Measurements from ENCODE around the gene PNPLA6.

Gene PNPLA6

DNA sequence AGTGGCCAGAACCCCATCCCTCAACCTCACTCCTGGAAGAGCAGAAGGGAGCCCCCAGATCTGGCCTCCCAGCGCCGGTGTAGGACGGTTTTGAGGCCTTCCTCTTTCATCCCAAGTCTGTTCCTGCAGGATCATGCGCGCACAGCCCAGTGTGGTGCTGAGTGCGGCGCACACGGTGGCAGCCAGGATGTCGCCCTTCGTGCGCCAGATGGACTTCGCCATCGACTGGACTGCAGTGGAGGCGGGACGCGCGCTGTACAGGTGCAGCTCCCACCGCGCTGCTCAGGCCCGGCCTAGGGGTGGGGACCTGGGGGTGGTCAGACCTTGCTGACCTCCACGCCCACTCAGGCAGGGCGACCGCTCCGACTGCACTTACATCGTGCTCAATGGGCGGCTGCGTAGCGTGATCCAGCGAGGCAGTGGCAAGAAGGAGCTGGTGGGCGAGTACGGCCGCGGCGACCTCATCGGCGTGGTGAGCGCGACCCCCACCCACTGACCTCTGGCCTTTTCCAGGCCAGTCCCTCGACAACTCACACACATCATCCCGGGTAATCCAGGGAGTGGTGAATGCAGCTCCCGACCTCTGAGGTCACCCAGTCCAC lies 14.8 kb downstream of the PNPLA6 start:
- Mint-ChIP-seq H3K36me3 (ENCODE audit: low read depth) (peaks cover 17% of the 10 kb centered on the region), H3K4me3 (no peak overlapping the region), H3K4me1 (peaks cover 12% of the 10 kb centered on the region), H3K9me3 (no peaks in the 10 kb centered on the region), H3K27ac (no peak overlapping the region), H3K27me3 (no peaks in the 10 kb centered on the region)
- ATAC-seq = no peak
- DNase-seq = no peak

DNA sequence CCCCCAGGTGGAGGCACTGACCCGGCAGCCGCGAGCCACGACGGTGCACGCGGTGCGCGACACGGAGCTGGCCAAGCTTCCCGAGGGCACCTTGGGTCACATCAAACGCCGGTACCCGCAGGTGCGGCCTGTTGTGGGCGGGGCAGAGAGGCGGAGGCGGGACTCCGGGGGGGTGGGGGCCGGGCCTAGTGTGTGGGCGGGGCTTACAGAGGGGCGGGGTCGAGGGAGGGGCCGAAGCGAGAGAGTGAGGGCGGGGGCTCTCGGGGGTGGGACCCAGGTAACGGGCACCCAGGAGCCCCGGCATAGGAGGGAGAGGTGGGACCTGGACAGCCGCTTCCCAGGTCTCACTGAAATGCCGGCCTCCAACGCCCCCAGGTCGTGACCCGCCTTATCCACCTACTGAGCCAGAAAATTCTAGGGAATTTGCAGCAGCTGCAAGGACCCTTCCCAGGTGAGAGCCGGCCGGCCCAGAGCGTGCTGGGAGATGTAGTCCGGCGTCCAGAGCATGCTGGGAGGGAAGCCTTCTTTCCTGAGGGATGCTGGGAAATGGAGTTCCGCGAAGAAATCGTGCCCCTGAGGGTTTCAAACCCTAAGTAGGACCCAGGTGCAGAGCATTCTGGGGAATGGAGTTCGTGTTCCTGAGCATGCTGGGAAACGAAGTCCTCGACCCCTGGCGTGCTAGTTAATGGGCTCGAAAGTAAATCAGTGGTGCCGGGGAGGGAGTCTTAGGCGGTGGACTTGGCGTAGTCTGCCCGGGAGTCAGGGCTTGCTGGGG lies 15.7 kb downstream of the PNPLA6 start:
- peak; percentile 26 for DNase-seq
- H3K4me3 Mint-ChIP-seq = no peak overlapping the region
- no peak overlapping the region for H3K27ac Mint-ChIP-seq
- peaks cover 15% of the 10 kb centered on the region for H3K36me3 Mint-ChIP-seq (ENCODE audit: low read depth)
- peaks cover 6% of the 10 kb centered on the region for H3K4me1 Mint-ChIP-seq
- H3K27me3 Mint-ChIP-seq = no peaks in the 10 kb centered on the region
- ATAC-seq = no peak
- H3K9me3 Mint-ChIP-seq = no peaks in the 10 kb centered on the region

DNA sequence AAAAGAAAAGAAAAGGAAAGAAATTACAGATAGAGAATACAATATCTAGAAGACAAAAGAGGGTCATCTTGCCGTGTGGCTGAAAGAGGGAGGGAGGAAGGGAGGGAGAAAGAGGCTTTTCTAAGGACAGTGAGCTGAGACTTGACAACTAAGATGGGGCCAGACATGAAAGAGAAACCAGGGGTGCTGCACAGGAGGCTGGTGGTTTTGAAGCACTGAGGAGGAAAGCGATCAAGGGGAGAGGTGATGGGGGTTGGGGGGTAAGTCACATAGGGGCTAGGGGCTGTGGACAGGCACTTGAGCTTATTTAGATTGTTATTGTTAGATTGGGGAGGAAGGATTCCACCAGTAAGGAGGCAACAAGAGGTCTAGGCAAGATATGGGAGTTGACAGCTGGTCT lies 17.3 kb downstream of the PNPLA6 start:
- Mint-ChIP-seq H3K27me3 (no peaks in the 10 kb centered on the region), H3K27ac (no peak overlapping the region), H3K4me3 (no peak overlapping the region), H3K36me3 (ENCODE audit: low read depth) (peaks cover 17% of the 10 kb centered on the region), H3K4me1 (no peaks in the 10 kb centered on the region), H3K9me3 (no peaks in the 10 kb centered on the region)
- no peak for DNase-seq
- no peak for ATAC-seq

DNA sequence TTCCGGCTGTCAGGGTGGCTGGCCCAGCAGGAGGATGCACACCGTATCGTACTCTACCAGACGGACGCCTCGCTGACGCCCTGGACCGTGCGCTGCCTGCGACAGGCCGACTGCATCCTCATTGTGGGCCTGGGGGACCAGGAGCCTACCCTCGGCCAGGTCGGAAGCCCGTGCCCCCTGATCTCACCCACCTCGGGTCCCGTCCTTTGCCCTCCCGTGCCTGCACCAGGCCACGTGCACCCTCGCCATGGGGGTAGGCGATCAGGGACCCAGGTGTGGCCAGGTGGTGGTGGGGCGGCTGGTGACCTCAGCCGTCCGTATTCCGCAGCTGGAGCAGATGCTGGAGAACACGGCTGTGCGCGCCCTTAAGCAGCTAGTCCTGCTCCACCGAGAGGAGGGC lies 19.0 kb downstream of the PNPLA6 start:
- Mint-ChIP-seq H3K27ac (no peak overlapping the region), H3K36me3 (ENCODE audit: low read depth) (peaks cover 25% of the 10 kb centered on the region), H3K9me3 (no peaks in the 10 kb centered on the region), H3K4me3 (no peak overlapping the region), H3K4me1 (no peaks in the 10 kb centered on the region), H3K27me3 (no peaks in the 10 kb centered on the region)
- no peak for DNase-seq
- ATAC-seq = no peak

DNA sequence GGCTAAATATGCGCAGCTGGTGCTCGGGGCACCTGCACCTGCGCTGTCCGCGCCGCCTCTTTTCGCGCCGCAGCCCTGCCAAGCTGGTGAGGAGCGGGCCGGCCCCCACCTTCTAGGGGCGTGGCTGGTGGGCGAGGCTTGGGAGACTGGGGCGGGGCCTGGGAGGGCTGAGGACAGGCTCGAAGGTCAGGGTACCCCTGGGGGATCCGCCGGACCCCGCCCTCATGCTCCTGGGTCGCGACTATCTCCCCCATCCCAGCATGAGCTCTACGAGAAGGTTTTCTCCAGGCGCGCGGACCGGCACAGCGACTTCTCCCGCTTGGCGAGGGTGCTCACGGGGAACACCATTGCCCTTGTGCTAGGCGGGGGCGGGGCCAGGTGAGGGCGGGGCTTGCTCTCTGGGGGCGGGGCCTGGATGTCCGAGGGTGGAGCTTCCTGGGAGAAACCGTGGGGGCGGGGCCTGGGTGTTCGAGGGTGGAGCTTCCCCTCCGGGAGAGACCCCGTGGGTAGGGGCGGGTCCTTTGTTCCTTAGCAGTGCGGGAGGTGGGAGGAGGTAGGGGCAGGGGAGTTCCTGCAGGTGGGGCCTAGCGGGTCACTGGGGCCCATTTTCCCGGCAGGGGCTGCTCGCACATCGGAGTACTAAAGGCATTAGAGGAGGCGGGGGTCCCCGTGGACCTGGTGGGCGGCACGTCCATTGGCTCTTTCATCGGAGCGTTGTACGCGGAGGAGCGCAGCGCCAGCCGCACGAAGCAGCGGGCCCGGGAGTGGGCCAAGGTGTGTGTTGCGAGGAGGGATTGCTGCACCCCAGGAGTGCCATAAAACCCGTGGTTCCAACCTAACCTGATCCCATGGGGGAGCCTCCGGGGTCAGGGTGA lies 19.7 kb downstream of the PNPLA6 start:
- ATAC-seq = peak; percentile 13
- H3K36me3 Mint-ChIP-seq (ENCODE audit: low read depth) = peaks cover 25% of the 10 kb centered on the region

DNA sequence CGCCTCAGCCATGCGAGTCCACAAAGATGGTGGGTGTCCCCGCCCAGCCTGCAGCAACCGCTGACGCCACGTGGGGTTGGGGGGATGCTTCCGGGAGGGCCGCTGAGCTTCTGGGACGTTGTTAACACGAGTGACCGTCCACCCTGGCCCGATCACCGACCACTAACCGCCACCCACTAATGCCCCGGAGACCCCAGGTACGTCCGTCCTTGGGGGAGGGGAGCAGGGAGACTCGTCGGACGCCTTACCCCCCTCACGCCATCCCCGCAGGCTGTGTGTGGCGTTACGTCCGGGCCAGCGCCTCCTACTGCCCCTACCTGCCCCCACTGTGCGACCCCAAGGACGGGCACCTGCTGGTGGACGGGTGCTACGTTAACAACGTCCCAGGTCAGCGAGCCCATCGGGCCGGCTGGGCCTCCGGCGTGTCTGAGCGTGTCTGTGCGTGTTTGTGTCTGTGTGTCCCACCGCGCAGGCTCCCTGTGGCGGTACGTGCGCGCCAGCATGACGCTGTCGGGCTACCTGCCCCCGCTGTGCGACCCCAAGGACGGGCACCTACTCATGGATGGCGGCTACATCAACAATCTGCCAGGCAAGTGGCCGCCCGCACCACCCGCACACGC lies 21.3 kb downstream of the PNPLA6 start:
- Mint-ChIP-seq H3K36me3 (ENCODE audit: low read depth) (peaks cover 23% of the 10 kb centered on the region), H3K27me3 (no peaks in the 10 kb centered on the region), H3K4me3 (no peak overlapping the region), H3K9me3 (no peaks in the 10 kb centered on the region), H3K27ac (no peak overlapping the region), H3K4me1 (no peaks in the 10 kb centered on the region)
- DNase-seq = no peak
- no peak for ATAC-seq

More for the DNA sequence above, 19.7 kb downstream of the PNPLA6 start:
- Mint-ChIP-seq H3K9me3 (no peaks in the 10 kb centered on the region), H3K4me3 (no peak overlapping the region), H3K27ac (no peak overlapping the region), H3K27me3 (no peaks in the 10 kb centered on the region), H3K4me1 (no peaks in the 10 kb centered on the region)
- DNase-seq = peak; percentile 52

DNA sequence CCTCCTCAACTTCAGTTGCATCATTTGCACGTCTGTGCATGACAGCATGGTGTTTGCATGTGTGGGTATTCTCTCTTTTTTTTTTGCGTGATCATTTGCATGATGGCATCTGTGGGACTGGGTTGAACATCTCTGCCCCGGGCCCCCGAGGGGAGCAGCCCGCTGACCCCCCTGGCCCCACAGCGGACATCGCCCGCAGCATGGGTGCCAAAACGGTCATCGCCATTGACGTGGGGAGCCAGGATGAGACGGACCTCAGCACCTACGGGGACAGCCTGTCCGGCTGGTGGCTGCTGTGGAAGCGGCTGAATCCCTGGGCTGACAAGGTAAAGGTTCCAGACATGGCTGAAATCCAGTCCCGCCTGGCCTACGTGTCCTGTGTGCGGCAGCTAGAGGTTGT lies 23.1 kb downstream of the PNPLA6 start:
- H3K4me3 Mint-ChIP-seq = no peak overlapping the region
- H3K36me3 Mint-ChIP-seq (ENCODE audit: low read depth) = peaks cover 24% of the 10 kb centered on the region
- DNase-seq (no peak), ATAC-seq (no peak)
- no peaks in the 10 kb centered on the region for H3K27me3 Mint-ChIP-seq
- H3K27ac Mint-ChIP-seq = no peak overlapping the region
- H3K9me3 Mint-ChIP-seq = no peaks in the 10 kb centered on the region
- no peaks in the 10 kb centered on the region for H3K4me1 Mint-ChIP-seq

DNA sequence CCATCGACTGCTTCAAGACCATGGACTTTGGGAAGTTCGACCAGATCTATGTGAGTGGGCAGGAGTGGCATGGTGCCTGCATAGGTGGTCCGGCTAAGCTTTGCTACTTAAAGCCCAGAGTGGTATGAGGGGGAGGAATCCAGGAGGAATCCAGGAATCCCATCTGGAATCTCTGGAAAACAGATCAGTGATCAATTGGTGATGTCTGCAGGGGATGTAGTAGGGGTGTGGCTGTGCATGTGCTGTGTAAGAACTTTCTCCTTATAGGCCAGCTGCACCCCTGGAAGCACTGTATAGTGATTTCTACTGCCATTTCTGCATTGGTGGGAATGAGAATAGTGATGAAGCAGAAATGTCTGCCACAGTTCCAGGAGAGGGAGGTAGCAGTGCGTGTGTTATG lies 23.6 kb downstream of the PNPLA6 start:
- DNase-seq (no peak), ATAC-seq (no peak)
- H3K4me3 Mint-ChIP-seq = no peak overlapping the region
- peaks cover 24% of the 10 kb centered on the region for H3K36me3 Mint-ChIP-seq (ENCODE audit: low read depth)
- H3K9me3 Mint-ChIP-seq = no peaks in the 10 kb centered on the region
- no peaks in the 10 kb centered on the region for H3K27me3 Mint-ChIP-seq
- H3K27ac Mint-ChIP-seq = no peak overlapping the region
- H3K4me1 Mint-ChIP-seq = no peaks in the 10 kb centered on the region

DNA sequence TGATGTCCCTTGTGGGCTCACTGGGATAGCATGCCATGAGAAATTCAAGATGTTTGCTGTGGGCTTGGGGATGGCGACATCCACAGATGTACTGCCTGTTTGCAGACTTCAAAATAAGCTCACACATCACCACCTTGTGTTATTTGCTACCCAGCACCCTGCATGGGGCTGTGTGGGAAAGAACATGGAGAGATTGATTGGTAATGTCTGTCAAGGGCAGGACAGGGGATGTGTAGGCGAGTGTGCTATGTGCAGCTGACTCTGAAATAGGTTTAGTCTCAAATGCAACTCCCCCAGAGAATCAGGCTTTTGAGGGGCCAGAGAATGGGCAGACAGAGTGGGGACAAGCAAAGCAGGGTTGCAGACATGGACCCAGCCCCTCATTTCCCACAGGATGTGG lies 24.7 kb downstream of the PNPLA6 start:
- Mint-ChIP-seq H3K27ac (no peak overlapping the region), H3K4me1 (no peaks in the 10 kb centered on the region), H3K9me3 (no peaks in the 10 kb centered on the region), H3K4me3 (no peak overlapping the region), H3K36me3 (ENCODE audit: low read depth) (peaks cover 22% of the 10 kb centered on the region), H3K27me3 (no peaks in the 10 kb centered on the region)
- ATAC-seq (no peak), DNase-seq (no peak)

DNA sequence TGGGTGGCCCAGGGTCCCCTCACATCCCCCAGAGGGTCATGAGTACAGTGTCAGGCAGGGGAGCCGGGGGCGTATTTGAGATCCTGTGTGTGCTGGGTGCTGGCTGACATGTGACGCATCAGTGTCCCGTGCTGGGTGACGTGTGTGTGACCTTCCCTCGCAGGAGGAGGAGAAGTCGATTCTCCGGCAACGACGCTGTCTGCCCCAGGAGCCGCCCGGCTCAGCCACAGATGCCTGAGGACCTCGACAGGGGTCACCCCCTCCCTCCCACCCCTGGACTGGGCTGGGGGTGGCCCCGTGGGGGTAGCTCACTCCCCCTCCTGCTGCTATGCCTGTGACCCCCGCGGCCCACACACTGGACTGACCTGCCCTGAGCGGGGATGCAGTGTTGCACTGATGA lies 25.8 kb downstream of the PNPLA6 start:
- ATAC-seq (no peak), DNase-seq (no peak)
- H3K4me3 Mint-ChIP-seq = no peak overlapping the region
- H3K4me1 Mint-ChIP-seq = no peaks in the 10 kb centered on the region
- H3K9me3 Mint-ChIP-seq = no peaks in the 10 kb centered on the region
- H3K27ac Mint-ChIP-seq = no peak overlapping the region
- no peaks in the 10 kb centered on the region for H3K27me3 Mint-ChIP-seq
- H3K36me3 Mint-ChIP-seq (ENCODE audit: low read depth) = peaks cover 20% of the 10 kb centered on the region

DNA sequence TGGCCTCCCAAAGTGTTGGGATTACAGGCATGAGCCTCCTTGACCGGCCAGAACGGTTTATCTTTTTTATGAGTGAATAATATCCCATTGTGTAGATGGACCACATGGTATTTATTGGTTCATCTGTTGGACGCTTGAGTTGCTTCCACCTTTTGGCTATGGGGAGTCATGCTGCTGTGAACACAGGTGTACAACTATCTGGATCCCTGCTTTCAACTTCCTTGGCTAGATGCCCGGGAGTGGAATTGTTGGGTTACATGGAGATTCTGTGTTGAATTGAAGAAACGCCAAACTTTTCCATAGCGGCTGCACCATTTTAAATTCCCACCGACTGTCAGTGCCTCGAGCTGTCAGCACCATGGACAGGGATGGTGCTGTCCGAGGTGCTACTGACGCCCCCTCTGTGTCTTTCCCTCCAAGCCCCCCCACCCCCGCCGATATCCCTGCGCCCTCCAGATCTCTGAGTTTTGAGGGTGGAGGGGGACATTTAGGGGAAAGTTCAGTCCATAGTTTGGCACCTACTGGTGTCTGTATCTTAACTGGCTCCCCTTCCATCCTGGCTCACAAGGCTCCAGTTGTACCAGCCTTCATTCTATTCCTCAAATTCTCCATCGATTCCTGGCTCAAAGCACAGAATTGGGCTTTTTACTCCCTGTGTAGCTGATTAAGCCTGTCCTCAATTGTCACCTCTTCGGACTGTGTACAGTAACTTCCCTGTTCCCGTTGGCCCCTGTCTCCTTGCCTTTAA lies 27.3 kb downstream of the PNPLA6 start:
- no peaks in the 10 kb centered on the region for H3K27me3 Mint-ChIP-seq
- H3K36me3 Mint-ChIP-seq (ENCODE audit: low read depth) = peaks cover 14% of the 10 kb centered on the region
- ATAC-seq (no peak), DNase-seq (no peak)
- H3K9me3 Mint-ChIP-seq = no peaks in the 10 kb centered on the region
- no peak overlapping the region for H3K27ac Mint-ChIP-seq
- no peak overlapping the region for H3K4me3 Mint-ChIP-seq
- H3K4me1 Mint-ChIP-seq = no peaks in the 10 kb centered on the region

DNA sequence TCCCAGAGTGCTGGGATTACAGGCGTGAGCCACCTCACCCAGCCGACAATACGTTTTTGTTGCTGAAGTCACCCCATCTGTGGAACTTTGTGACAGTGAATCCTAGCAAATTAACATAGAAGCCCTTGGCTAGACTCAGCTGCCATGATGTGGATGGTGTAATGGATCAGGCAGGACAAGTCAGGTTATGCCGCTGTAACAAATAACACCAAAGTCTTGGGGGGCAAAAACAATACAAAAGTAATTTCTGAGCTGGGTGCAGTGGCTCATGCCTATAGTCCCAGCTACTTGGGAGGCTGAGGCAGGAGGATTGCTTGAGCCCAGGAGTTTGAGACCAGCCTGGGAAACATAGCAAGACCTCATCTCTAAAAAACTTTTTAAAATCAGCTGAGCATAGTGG lies 29.3 kb downstream of the PNPLA6 start:
- Mint-ChIP-seq H3K27me3 (no peaks in the 10 kb centered on the region), H3K4me1 (peaks cover 1% of the 10 kb centered on the region), H3K4me3 (no peak overlapping the region), H3K9me3 (no peaks in the 10 kb centered on the region), H3K36me3 (ENCODE audit: low read depth) (peaks cover 7% of the 10 kb centered on the region), H3K27ac (no peak overlapping the region)
- ATAC-seq (no peak), DNase-seq (no peak)

DNA sequence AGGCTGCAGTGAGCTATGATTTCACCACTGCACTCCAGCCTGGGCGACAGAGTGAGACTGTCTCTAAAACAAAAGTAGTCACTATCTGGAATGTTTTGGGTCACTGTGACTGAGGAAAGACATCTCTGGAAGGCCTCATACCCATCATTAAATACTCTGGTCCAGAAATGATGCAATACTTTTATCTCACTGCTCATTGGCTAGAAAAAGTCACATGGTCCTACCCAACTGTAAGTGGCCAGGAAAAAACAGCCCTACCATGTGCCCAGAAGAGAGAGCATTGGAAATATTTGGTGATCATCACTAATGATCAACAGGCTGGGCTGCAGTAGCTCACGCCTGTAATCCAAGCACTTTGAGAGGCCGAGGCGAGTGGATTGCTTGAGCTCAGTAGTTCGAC lies 29.8 kb downstream of the PNPLA6 start:
- DNase-seq (no peak), ATAC-seq (no peak)
- peaks cover 4% of the 10 kb centered on the region for H3K36me3 Mint-ChIP-seq (ENCODE audit: low read depth)
- no peak overlapping the region for H3K4me3 Mint-ChIP-seq
- no peaks in the 10 kb centered on the region for H3K27me3 Mint-ChIP-seq
- H3K27ac Mint-ChIP-seq = no peak overlapping the region
- peaks cover 1% of the 10 kb centered on the region for H3K4me1 Mint-ChIP-seq
- no peaks in the 10 kb centered on the region for H3K9me3 Mint-ChIP-seq

DNA sequence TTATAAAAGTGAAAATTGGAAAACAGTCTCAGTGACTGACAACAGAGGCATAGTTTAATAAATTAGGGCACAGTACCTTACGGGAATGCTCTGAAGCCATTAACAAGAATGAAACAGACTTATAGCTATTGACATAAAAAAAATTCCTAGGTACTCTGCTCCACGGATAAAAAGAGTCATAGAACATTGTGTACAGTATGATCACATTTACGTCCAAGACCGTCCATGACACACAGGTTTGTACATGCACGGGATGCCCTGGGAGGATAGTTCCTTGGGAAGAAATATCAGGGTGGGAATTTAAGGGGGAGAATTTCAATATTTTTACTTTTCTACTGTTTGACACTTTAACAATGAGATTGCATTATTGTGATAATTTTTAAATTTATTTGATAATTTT lies 35.2 kb downstream of the PNPLA6 start:
- Mint-ChIP-seq H3K4me1 (peaks cover 1% of the 10 kb centered on the region), H3K4me3 (no peak overlapping the region), H3K9me3 (no peaks in the 10 kb centered on the region), H3K27ac (no peak overlapping the region), H3K36me3 (ENCODE audit: low read depth) (no peaks in the 10 kb centered on the region), H3K27me3 (no peaks in the 10 kb centered on the region)
- DNase-seq (no peak), ATAC-seq (no peak)

Data from activated naive CD8-positive, alpha-beta T cell treated with anti-CD3 and anti-CD28 coated beads, Interleukin-2, amount 50 U/mL, for 24 hours (primary cell).